HG03066 (cell line): ENCODE measurements around the gene ZNF474.
"Not testable (repeated sequence)": the region's sequence is repeated elsewhere in the genome, so short reads cannot be mapped to it uniquely, and the experiment has no call there.

Experiments used
- ATAC-seq: cut with Tn5 transposase; IDR thresholded peaks from one replicate; pipeline ENCODE4 v1.9.1; 2021; ENCODE audit warnings: low read depth; ENCODE audit not compliant: unreplicated experiment

Gene ZNF474

GRCh38 chr5:122129306-122129705 is at the start of gene ZNF474:
Gene ZNF474, plus strand, starts transcription at chr5:122129546. Its CDS starts 22,445 bp downstream, at chr5:122151991.
- no peak for ATAC-seq

- no peak for ATAC-seq
Measured at GRCh38 chr5:122081541-122081940, 47.8 kb upstream of the ZNF474 start.

- ATAC-seq: no peak
Measured at GRCh38 chr5:122083535-122083934, 45.8 kb upstream of the ZNF474 start.

- ATAC-seq: no peak
Measured at GRCh38 chr5:122085041-122085440, 44.3 kb upstream of the ZNF474 start.

- ATAC-seq: no peak
Measured at GRCh38 chr5:122089096-122090013, 40.0 kb upstream of the ZNF474 start.

GRCh38 chr5:122091936-122092600 is 37.3 kb upstream of the ZNF474 start:
- no peak for ATAC-seq

GRCh38 chr5:122093415-122094180 is 35.7 kb upstream of the ZNF474 start:
- no peak for ATAC-seq

- not testable (repeated sequence) for ATAC-seq
Measured at GRCh38 chr5:122094251-122094650, 35.1 kb upstream of the ZNF474 start.

- ATAC-seq: no peak
Measured at GRCh38 chr5:122095158-122095557, 34.2 kb upstream of the ZNF474 start.

- no peak for ATAC-seq
Measured at GRCh38 chr5:122097391-122097790, 32.0 kb upstream of the ZNF474 start.

- no peak for ATAC-seq
Measured at GRCh38 chr5:122099060-122099790, 30.1 kb upstream of the ZNF474 start.

- peak; percentile 81 for ATAC-seq
Measured at GRCh38 chr5:122101636-122102285, 27.6 kb upstream of the ZNF474 start.

- ATAC-seq: no peak
Measured at GRCh38 chr5:122102825-122103224, 26.5 kb upstream of the ZNF474 start.

- no peak for ATAC-seq
Measured at GRCh38 chr5:122105909-122106308, 23.4 kb upstream of the ZNF474 start.

- no peak for ATAC-seq
Measured at GRCh38 chr5:122107016-122107415, 22.3 kb upstream of the ZNF474 start.

GRCh38 chr5:122110987-122111386 is 18.4 kb upstream of the ZNF474 start:
- no peak for ATAC-seq

GRCh38 chr5:122111460-122111859 is 17.9 kb upstream of the ZNF474 start:
- no peak for ATAC-seq

GRCh38 chr5:122112063-122112462 is 17.3 kb upstream of the ZNF474 start:
- no peak for ATAC-seq

- no peak for ATAC-seq
Measured at GRCh38 chr5:122112733-122113558, 16.4 kb upstream of the ZNF474 start.
